Middle frontal gyrus (tissue), 1 donor: Measurements from ENCODE around the gene GTF2F1.
"Not testable (repeated sequence)": the region's sequence is repeated elsewhere in the genome, so short reads cannot be mapped to it uniquely, and the experiment has no call there.

Experiments
- DNase-seq: peaks from one replicate; pipeline ENCODE4 v3.0.0-alpha.2; 2015; ENCODE audit warnings: low spot score; ENCODE audit errors: extremely low spot score

The GTF2F1 gene

GRCh38 chr19:6387372-6387771, 5.6 kb downstream of the GTF2F1 start:
- no peak for DNase-seq

GRCh38 chr19:6384381-6384780, 8.6 kb downstream of the GTF2F1 start:
- no peak for DNase-seq

GRCh38 chr19:6383188-6383587, 9.8 kb downstream of the GTF2F1 start:
- no peak for DNase-seq

GRCh38 chr19:6381030-6381750, 11.8 kb downstream of the GTF2F1 start:
- DNase-seq, result no peak

- DNase-seq, result no peak
Measured at GRCh38 chr19:6379744-6380143, 13.2 kb downstream of the GTF2F1 start.

- DNase-seq, result no peak
Measured at GRCh38 chr19:6378486-6378885, 14.5 kb downstream of the GTF2F1 start.

- no peak for DNase-seq
Measured at GRCh38 chr19:6378041-6378440, 14.9 kb downstream of the GTF2F1 start.

GRCh38 chr19:6376512-6377190, 16.3 kb downstream of the GTF2F1 start:
- DNase-seq, result no peak

GRCh38 chr19:6375411-6376010, 17.5 kb downstream of the GTF2F1 start, which contains the start of gene PSPN:
TSS of gene PSPN (minus strand) at chr19:6375933. CDS start at chr19:6375849, 84 bp downstream.
- no peak for DNase-seq

GRCh38 chr19:6374711-6375410, 18.1 kb downstream of the GTF2F1 start:
- DNase-seq, result no peak

- DNase-seq, result no peak
Measured at GRCh38 chr19:6374161-6374709, 18.7 kb downstream of the GTF2F1 start.

- no peak for DNase-seq
Measured at GRCh38 chr19:6373813-6374108, 19.2 kb downstream of the GTF2F1 start.

GRCh38 chr19:6373096-6373812, 19.7 kb downstream of the GTF2F1 start:
- peak; percentile 88 for DNase-seq

GRCh38 chr19:6372594-6373095, 20.3 kb downstream of the GTF2F1 start, which contains the start of gene ALKBH7:
TSS of gene ALKBH7 (plus strand) at chr19:6372794. CDS start at chr19:6372821, 27 bp downstream.
- peak; percentile 100 for DNase-seq

- no peak for DNase-seq
Measured at GRCh38 chr19:6364353-6364752, 28.6 kb downstream of the GTF2F1 start.

GRCh38 chr19:6362351-6362801, 30.6 kb downstream of the GTF2F1 start:
- DNase-seq, result no peak

GRCh38 chr19:6362027-6362350, 31.0 kb downstream of the GTF2F1 start:
- DNase-seq, result no peak

- DNase-seq, result not testable (repeated sequence)
Measured at GRCh38 chr19:6360857-6361216, 32.1 kb downstream of the GTF2F1 start.

- DNase-seq, result not testable (repeated sequence)
Measured at GRCh38 chr19:6360445-6360844, 32.5 kb downstream of the GTF2F1 start.

- DNase-seq, result no peak
Measured at GRCh38 chr19:6359568-6360341, 33.2 kb downstream of the GTF2F1 start.
